HG03575 (cell line): ENCODE measurements around the gene GRK3.
"Not testable (repeated sequence)": the region's sequence is repeated elsewhere in the genome, so short reads cannot be mapped to it uniquely, and the experiment has no call there.

Experiments
- ATAC-seq: cut with Tn5 transposase; IDR thresholded peaks from one replicate; pipeline ENCODE4 v1.9.1; 2021; ENCODE audit not compliant: unreplicated experiment, insufficient number of reproducible peaks, low FRiP score; ENCODE audit errors: extremely low read depth

Gene GRK3

GRCh38 chr22:25568066-25568465 lies 3.6 kb downstream of the GRK3 start:
- ATAC-seq, result not testable (repeated sequence)

GRCh38 chr22:25569361-25569760 lies 4.9 kb downstream of the GRK3 start:
- ATAC-seq, result no peak

GRCh38 chr22:25569983-25570382 lies 5.5 kb downstream of the GRK3 start:
- ATAC-seq, result no peak

- no peak for ATAC-seq
These were observed 6.0 kb downstream of the GRK3 start for GRCh38 chr22:25570486-25570885.

- ATAC-seq, result not testable (repeated sequence)
These were observed 7.7 kb downstream of the GRK3 start for GRCh38 chr22:25571969-25572707.

GRCh38 chr22:25572708-25573171 lies 8.3 kb downstream of the GRK3 start:
- no peak for ATAC-seq

GRCh38 chr22:25573841-25574240 lies 9.4 kb downstream of the GRK3 start:
- ATAC-seq, result no peak

GRCh38 chr22:25574736-25575135 lies 10.3 kb downstream of the GRK3 start:
- ATAC-seq, result no peak

- ATAC-seq, result not testable (repeated sequence)
These were observed 11.4 kb downstream of the GRK3 start for GRCh38 chr22:25575674-25576392.

GRCh38 chr22:25581452-25581851 lies 17.0 kb downstream of the GRK3 start:
- not testable (repeated sequence) for ATAC-seq

- no peak for ATAC-seq
These were observed 18.5 kb downstream of the GRK3 start for GRCh38 chr22:25582946-25583345.

GRCh38 chr22:25584993-25585392 lies 20.5 kb downstream of the GRK3 start:
- ATAC-seq, result not testable (repeated sequence)

GRCh38 chr22:25589664-25590063 lies 25.2 kb downstream of the GRK3 start:
- not testable (repeated sequence) for ATAC-seq

- ATAC-seq, result not testable (repeated sequence)
These were observed 28.8 kb downstream of the GRK3 start for GRCh38 chr22:25593323-25593722.

- ATAC-seq, result no peak
These were observed 34.1 kb downstream of the GRK3 start for GRCh38 chr22:25598609-25599008.

GRCh38 chr22:25602445-25602844 lies 38.0 kb downstream of the GRK3 start:
- no peak for ATAC-seq

GRCh38 chr22:25602916-25603315 lies 38.4 kb downstream of the GRK3 start:
- ATAC-seq, result no peak

GRCh38 chr22:25605146-25605545 lies 40.7 kb downstream of the GRK3 start:
- not testable (repeated sequence) for ATAC-seq

- not testable (repeated sequence) for ATAC-seq
These were observed 41.1 kb downstream of the GRK3 start for GRCh38 chr22:25605565-25605964.

GRCh38 chr22:25611284-25611683 lies 46.8 kb downstream of the GRK3 start:
- not testable (repeated sequence) for ATAC-seq
